Limb (tissue), 2 donors: Measurements from ENCODE around the gene AOC2.
"Not testable (repeated sequence)": the region's sequence is repeated elsewhere in the genome, so short reads cannot be mapped to it uniquely, and the experiment has no call there.

Experiments used
- DNase-seq, 2 donors: peaks; one replicate each; pipeline ENCODE4 v3.0.0-alpha.2; 2016; ENCODE audit errors: extremely low spot score in 2 of 2

The AOC2 gene

GRCh38 chr17:42881706-42882105, 37.3 kb downstream of the AOC2 start:
- not testable (repeated sequence) for DNase-seq

- no peak for DNase-seq
Observed at GRCh38 chr17:42882166-42882565, 37.8 kb downstream of the AOC2 start.

- no peak for DNase-seq
Observed at GRCh38 chr17:42883802-42884558, 39.6 kb downstream of the AOC2 start.

GRCh38 chr17:42885806-42886205, 41.4 kb downstream of the AOC2 start:
- not testable (repeated sequence) for DNase-seq

GRCh38 chr17:42886283-42887176, 42.1 kb downstream of the AOC2 start:
- DNase-seq = no peak

- no peak for DNase-seq
Observed at GRCh38 chr17:42889809-42890208, 45.4 kb downstream of the AOC2 start.

GRCh38 chr17:42891539-42892152, 47.3 kb downstream of the AOC2 start:
- peak; percentile 6 to 39 for DNase-seq

GRCh38 chr17:42893359-42893758, 49.0 kb downstream of the AOC2 start:
- DNase-seq = peak in 1 of 2 donors; percentile 12

- DNase-seq = no peak
Observed at GRCh38 chr17:42894283-42895184, 50.2 kb downstream of the AOC2 start.

GRCh38 chr17:42895185-42895555, 50.8 kb downstream of the AOC2 start:
- DNase-seq = no peak

- DNase-seq = no peak
Observed at GRCh38 chr17:42898147-42898811, 53.9 kb downstream of the AOC2 start.

- not testable (repeated sequence) for DNase-seq
Observed at GRCh38 chr17:42899981-42900380, 55.6 kb downstream of the AOC2 start.
